A549 (cell line): ENCODE data around the gene ZBTB45. TPM values are rescaled to one million over a fixed set of nuclear protein-coding genes. Genes with fewer than 3 reads are reported as not detected.
A peak's percentile ranks its signal among the peaks of the same experiment; 100 is the strongest.
"Not testable (repeated sequence)": the region's sequence is repeated elsewhere in the genome, so short reads cannot be mapped to it uniquely, and the experiment has no call there.

Source experiments
- ATAC-seq, 2 experiments: fragments of 200-7000 bp in 1 of 2; fragments of >200 bp in 1 of 2; cut with Nextera tagmentation in 1 of 2; cut with Tn5 transposase in 1 of 2; 3 replicates each; pipeline versions ENCODE4 v1.8.0 to v1.9.1; 2018 to 2020; ENCODE audit warnings: mild to moderate bottlenecking in 1 of 2, moderate library complexity in 1 of 2
- CTCF ChIA-PET: fragments of 300-600 bp; sonication (Branson Sonifier 250); formaldehyde crosslinking; extraction: SDS; loops from one replicate; lab custom pipeline; 2021; ENCODE audit warnings: antibody characterized with exemption, inconsistent platforms; lab: Yijun Ruan, JAX
- POLR2A ChIA-PET: fragments of 350-600 bp; formaldehyde crosslinking; extraction: SDS; loops from one replicate; lab custom pipeline; 2021; ENCODE audit warnings: antibody characterized with exemption, inconsistent platforms; lab: Yijun Ruan, JAX
- DNase-seq, 2 experiments: peaks; one replicate each; pipeline versions ENCODE4 v3.0.0 to v3.0.0-alpha.2; 2011 to 2016; ENCODE audit warnings: low read depth in 1 of 2, low spot score in 1 of 2
- FAIRE-seq: peaks from 2 replicates; lab custom pipeline; 2011; peaks lifted over from hg19 to GRCh38; lab: Jason Lieb, UNC
- H3K27ac ChIP-seq, 2 experiments: fragments of >200 bp; sonication (Bioruptor Twin); formaldehyde crosslinking; 3 replicates each; pipeline ENCODE4 v1.5.1; 2016 to 2017
- H3K4me1 ChIP-seq: fragments of >200 bp; sonication (Bioruptor Twin); formaldehyde crosslinking; 3 replicates; pipeline ENCODE4 v1.6.1; 2016
- H3K4me2 ChIP-seq: fragments of >200 bp; sonication (Bioruptor Twin); formaldehyde crosslinking; 3 replicates; pipeline ENCODE4 v1.6.1; 2016
- H3K4me3 ChIP-seq: fragments of >200 bp; sonication (Bioruptor Twin); formaldehyde crosslinking; 3 replicates; pipeline ENCODE4 v1.5.1; 2016
- H3K9me3 ChIP-seq: fragments of >200 bp; sonication (Bioruptor Twin); formaldehyde crosslinking; 3 replicates; pipeline ENCODE4 v1.6.1; 2016
- CHD2 ChIP-seq: fragments of 150-350 bp; IDR thresholded peaks from 2 replicates; pipeline ENCODE4 v1.6.1; 2014; ENCODE audit warnings: low read length; ENCODE audit not compliant: partially characterized antibody
- CHD4 ChIP-seq: fragments of 200-600 bp; sonication (generic); IDR thresholded peaks from 2 replicates; pipeline ENCODE4 v1.6.1; 2016; ENCODE audit warnings: antibody characterized with exemption, mild to moderate bottlenecking, borderline replicate concordance
- GATA3 ChIP-seq: IDR thresholded peaks from 2 replicates; pipeline ENCODE4 v1.6.1; 2012; ENCODE audit warnings: borderline replicate concordance
- HEYL ChIP-seq: fragments of 250-450 bp; sonication (Bioruptor Pico); IDR thresholded peaks from 2 replicates; pipeline ENCODE4 v1.8.0; 2021; ENCODE audit warnings: mild to moderate bottlenecking, moderate library complexity
- HOXA7 ChIP-seq: fragments of 250-450 bp; sonication (Bioruptor Pico); IDR thresholded peaks from 2 replicates; pipeline ENCODE4 v1.5.0; 2020; ENCODE audit warnings: mild to moderate bottlenecking, moderate library complexity
- JUN ChIP-seq, 2 experiments: fragments of >200 bp; sonication (Bioruptor Twin); formaldehyde crosslinking; IDR thresholded peaks; 2 replicates in 1 of 2; 3 replicates in 1 of 2; pipeline ENCODE4 v1.6.1; 2016 to 2017
- KDM1A ChIP-seq: fragments of 200-600 bp; sonication (generic); IDR thresholded peaks from 2 replicates; pipeline ENCODE4 v1.6.1; 2016; ENCODE audit warnings: low read depth, mild to moderate bottlenecking
- MAZ ChIP-seq: fragments of 150-350 bp; IDR thresholded peaks from 2 replicates; pipeline ENCODE4 v1.6.1; 2014; ENCODE audit warnings: antibody characterized with exemption, low read depth, low read length, borderline replicate concordance
- PHF8 ChIP-seq: fragments of 200-600 bp; sonication (generic); IDR thresholded peaks from 2 replicates; pipeline ENCODE4 v1.6.1; 2016; ENCODE audit warnings: low read depth, mild to moderate bottlenecking, antibody characterized with exemption, moderate library complexity, borderline replicate concordance
- POLR2A ChIP-seq: IDR thresholded peaks from 2 replicates; pipeline ENCODE4 v1.6.1; 2012; ENCODE audit warnings: mild to moderate bottlenecking, low read length
- POLR2AphosphoS2 ChIP-seq: conservative IDR thresholded peaks from 2 replicates; pipeline ENCODE4 v1.6.1; 2012; ENCODE audit warnings: low read length, improper control_type of control experiment, inconsistent platforms
- RFX5 ChIP-seq: fragments of 450-650 bp; IDR thresholded peaks from 2 replicates; pipeline ENCODE4 v1.7.1; 2014; ENCODE audit warnings: antibody characterized with exemption, mild to moderate bottlenecking, moderate library complexity
- SMC3 ChIP-seq: fragments of >200 bp; sonication (Bioruptor Twin); formaldehyde crosslinking; IDR thresholded peaks from 3 replicates; pipeline ENCODE4 v1.6.1; 2018; ENCODE audit warnings: inconsistent platforms
- WGBS: methylation state at CpG from one replicate; pipeline ENCODE4 v1.1.6; 2017; ENCODE audit errors: missing lambda C conversion rate; 5-methylcytosine and 5-hydroxymethylcytosine counted together
- polyA plus RNA-seq, 4 experiments: library from polyadenylated mRNA; depleted of rRNA in 3 of 4; stranded (reverse); fragments of >200 nt; fragmentation: RNase III in 1 of 4; extraction: RNeasy Plus Mini Kit Qiagen cat#74134 plus additional on column Dnase treatment in 1 of 4; gene quantifications; 2 replicates in 3 of 4; 3 replicates in 1 of 4; pipeline ENCODE4 v1.2.3, GENCODE V29; 2011 to 2017
- TF ChIP-seq, protein P1 (sequence below): fragments of >200 bp; sonication (Bioruptor Twin); formaldehyde crosslinking; IDR thresholded peaks from 3 replicates; pipeline ENCODE4 v1.6.1; 2016
- TF ChIP-seq, protein P2 (sequence below): IDR thresholded peaks from 2 replicates; pipeline ENCODE4 v1.6.1; 2012; ENCODE audit warnings: low read depth, borderline replicate concordance
- TF ChIP-seq, protein P3 (sequence below): IDR thresholded peaks from 2 replicates; pipeline ENCODE4 v1.6.1; 2012

ZBTB45 gene
- polyA plus RNA-seq, 2 of the 4 experiments (the other 2 are of a cell fraction) = 6.4 to 13.4 TPM

DNA sequence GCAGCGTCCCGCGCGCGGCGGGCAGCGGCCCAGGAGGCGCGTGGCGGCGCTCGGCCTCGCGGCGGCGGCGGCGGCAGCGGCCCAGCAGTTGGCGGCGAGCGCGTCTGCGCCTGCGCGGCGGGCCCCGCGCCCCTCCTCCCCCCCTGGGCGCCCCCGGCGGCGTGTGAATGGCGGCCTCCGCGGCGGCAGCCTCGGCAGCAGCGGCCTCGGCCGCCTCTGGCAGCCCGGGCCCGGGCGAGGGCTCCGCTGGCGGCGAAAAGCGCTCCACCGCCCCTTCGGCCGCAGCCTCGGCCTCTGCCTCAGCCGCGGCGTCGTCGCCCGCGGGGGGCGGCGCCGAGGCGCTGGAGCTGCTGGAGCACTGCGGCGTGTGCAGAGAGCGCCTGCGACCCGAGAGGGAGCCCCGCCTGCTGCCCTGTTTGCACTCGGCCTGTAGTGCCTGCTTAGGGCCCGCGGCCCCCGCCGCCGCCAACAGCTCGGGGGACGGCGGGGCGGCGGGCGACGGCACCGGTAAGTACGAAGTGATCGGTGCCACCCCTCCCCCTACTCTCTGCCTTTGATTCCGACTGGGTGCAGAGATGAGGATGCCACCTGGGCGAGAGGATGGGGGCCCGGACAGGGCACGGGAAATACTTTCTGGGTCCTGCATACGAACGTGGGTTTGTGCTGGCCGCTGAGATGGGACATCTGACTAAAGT lies 25.1 kb upstream of the ZBTB45 start:
- POLR2A ChIA-PET = interaction anchor here (1.0 to 4.1 kb wide), 17 partner anchors 9 to 182 kb away, joined by 3 to 184 read pairs (median 8); partner anchors contain the start of genes CHMP2A, MZF1, SLC27A5 and UBE2M
- H3K27ac ChIP-seq = peak overlapping the region; percentile 87 to 95

DNA sequence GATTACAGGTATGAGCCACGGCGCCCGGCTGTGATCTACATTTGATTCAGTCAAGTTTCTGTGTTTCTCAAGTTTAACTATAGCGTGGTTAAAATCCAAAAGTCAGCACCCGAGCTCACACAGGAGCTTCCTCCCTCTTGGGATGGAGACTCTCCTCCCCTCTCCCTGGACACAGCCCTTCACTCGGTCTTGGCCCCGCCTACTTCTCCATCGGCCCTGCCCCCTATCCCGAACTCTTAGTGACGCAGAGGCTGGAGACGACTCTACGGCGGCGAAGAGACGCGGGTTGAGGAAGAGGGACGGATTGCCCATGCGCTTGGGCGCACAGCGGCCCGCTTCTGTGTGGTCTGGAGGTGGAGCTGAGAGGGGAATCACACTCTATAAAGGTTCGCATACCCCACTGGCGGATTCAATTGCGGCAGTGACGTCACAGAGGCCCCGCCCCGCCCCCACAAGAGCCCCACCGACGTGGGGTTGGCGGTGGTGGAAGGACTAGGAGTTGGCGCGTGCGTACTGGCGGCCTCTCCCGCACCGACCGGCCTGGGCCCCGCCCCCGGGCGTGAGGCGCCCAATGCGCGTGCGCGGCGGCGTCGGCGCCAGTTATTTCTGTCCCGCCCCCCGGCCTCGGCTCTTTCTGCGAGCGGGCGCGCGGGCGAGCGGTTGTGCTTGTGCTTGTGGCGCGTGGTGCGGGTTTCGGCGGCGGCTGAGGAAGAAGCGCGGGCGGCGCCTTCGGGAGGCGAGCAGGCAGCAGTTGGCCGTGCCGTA lies 24.4 kb upstream of the ZBTB45 start, which contains the start of gene TRIM28:
TSS of gene TRIM28 (plus strand) at position 239 of the 765 bp plus-strand sequence. CDS start 694 bp downstream, outside the sequence.
- CTCF ChIA-PET = interaction anchor here (0.7 to 13.8 kb wide), 3 partner anchors 11 to 69 kb away, joined by 3 to 222 read pairs (median 6); partner anchors contain the start of genes CHMP2A and ZBTB45
- TF ChIP-seq GATA3 (peak; percentile 50; the same call in 1 of the 2 replicates), JUN (IDR thresholded peaks at IDR 0.05) (peak; percentile 94 to 100), SMC3 (0 out of 3 replicates have a peak, but pooled peaks have one; percentile 6), KDM1A (no peak), MAZ (peak; percentile 13; the same call in 1 of the 2 replicates), HEYL (CRISPR knock-in tag) (no peak), CHD4 (0 out of 2 replicates have a peak, but pooled peaks have one; percentile 14), POLR2A (peak; percentile 98), RFX5 (peak; percentile 21; the same call in 1 of the 2 replicates), HOXA7 (CRISPR knock-in tag) (no peak), CHD2 (no peak), PHF8 (peak; percentile 90)
- TF ChIP-seq, protein P1, sequence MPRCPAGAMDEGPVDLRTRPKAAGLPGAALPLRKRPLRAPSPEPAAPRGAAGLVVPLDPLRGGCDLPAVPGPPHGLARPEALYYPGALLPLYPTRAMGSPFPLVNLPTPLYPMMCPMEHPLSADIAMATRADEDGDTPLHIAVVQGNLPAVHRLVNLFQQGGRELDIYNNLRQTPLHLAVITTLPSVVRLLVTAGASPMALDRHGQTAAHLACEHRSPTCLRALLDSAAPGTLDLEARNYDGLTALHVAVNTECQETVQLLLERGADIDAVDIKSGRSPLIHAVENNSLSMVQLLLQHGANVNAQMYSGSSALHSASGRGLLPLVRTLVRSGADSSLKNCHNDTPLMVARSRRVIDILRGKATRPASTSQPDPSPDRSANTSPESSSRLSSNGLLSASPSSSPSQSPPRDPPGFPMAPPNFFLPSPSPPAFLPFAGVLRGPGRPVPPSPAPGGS = peak; percentile 99
- TF ChIP-seq, protein P2, sequence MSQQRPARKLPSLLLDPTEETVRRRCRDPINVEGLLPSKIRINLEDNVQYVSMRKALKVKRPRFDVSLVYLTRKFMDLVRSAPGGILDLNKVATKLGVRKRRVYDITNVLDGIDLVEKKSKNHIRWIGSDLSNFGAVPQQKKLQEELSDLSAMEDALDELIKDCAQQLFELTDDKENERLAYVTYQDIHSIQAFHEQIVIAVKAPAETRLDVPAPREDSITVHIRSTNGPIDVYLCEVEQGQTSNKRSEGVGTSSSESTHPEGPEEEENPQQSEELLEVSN = peak; percentile 75; the same call in 1 of the 2 replicates
- TF ChIP-seq, protein P3, sequence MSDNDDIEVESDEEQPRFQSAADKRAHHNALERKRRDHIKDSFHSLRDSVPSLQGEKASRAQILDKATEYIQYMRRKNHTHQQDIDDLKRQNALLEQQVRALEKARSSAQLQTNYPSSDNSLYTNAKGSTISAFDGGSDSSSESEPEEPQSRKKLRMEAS = peak; percentile 68; the same call in 1 of the 2 replicates
- FAIRE-seq (peak; percentile 49), ATAC-seq (peak; percentile 93 to 97), DNase-seq (peak; percentile 100)
- H3K4me3 ChIP-seq = peak within 1 kb of the TSS; percentile 97
- H3K4me1 ChIP-seq = peaks cover 23% of the 10 kb centered on the region
- POLR2A ChIA-PET = interaction anchor here (0.7 to 4.1 kb wide), 26 partner anchors 9 to 725 kb away, joined by 3 to 184 read pairs (median 5); partner anchors contain the start of genes CHMP2A, MZF1, RNF225 and SLC27A5
- H3K4me2 ChIP-seq = peak within 1 kb of the TSS; percentile 95
- no peaks in the 10 kb centered on the region for H3K9me3 ChIP-seq
- H3K27ac ChIP-seq = peak within 1 kb of the TSS; percentile 87 to 95
- 1% methylated on average over 25 of the region's 73 CpGs for WGBS

More for the DNA sequence above, 25.1 kb upstream of the ZBTB45 start:
- ATAC-seq (peak in 1 of 2 experiments; percentile 37; a peak in 3 of 6 replicates), DNase-seq (peak; percentile 40 to 75), FAIRE-seq (no peak)
- Histone ChIP-seq H3K9me3 (no peaks in the 10 kb centered on the region), H3K4me1 (peaks cover 23% of the 10 kb centered on the region), H3K4me3 (peak overlapping the region; percentile 97), H3K4me2 (peak overlapping the region; percentile 95)
- CTCF ChIA-PET = interaction anchor here (1.3 to 13.8 kb wide), 4 partner anchors 9 to 31 kb away, joined by 3 to 222 read pairs (median 5); partner anchors contain the start of genes CHMP2A and ZBTB45
- TF ChIP-seq JUN (IDR thresholded peaks at IDR 0.05) = peak; percentile 13 to 25; a peak in 2 of 5 replicates
- no peak; the same call in 1 of the 2 replicates for TF ChIP-seq POLR2AphosphoS2
- under 1% methylated on average over 20 of the region's 92 CpGs for WGBS

DNA sequence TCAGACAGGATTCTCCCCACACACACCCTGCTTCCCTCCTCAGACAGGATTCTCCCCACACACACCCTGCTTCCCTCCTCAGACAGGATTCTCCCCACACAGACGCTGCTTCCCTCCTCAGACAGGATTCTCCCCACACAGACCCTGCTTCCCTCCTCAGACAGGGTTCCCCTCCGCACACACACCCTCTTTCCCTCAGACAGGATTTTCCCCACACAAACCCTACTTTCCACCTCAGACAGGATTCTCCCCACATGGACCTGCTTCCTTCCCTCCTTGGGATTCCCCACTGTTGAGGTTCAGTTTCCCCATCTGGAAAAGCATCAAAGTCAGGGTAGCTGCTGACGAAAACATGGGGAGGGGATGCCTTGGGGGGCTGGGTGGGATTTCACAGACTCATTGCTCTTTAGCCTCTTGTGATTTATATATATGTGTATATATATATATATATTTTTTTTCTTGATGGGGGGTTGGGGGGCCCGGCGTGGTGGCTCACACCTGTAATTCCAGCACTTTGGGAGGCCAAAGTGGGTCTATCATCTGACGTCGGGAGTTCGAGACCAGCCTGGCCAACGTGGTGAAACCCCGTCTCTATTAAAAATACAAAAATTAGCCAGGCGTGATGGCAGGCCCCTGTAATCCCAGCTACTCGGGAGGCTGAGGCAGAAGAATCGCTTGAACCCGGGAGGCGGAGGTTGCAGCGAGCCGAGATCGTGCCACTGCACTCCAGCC lies 23.2 kb upstream of the ZBTB45 start:
- not testable (repeated sequence) for H3K4me3 ChIP-seq, ATAC-seq, H3K9me3 ChIP-seq, DNase-seq, FAIRE-seq
- H3K4me1 ChIP-seq = peaks cover 23% of the 10 kb centered on the region
- H3K4me2 ChIP-seq = peak overlapping the region; percentile 84
- WGBS = 83% methylated on average over 18 of the region's 18 CpGs
- ChIA-PET POLR2A (interaction anchor here (0.7 to 4.1 kb wide), 13 partner anchors 11 to 724 kb away, joined by 3 to 184 read pairs (median 10); partner anchors contain the start of genes CHMP2A, RNF225, UBE2M and ZBTB45), CTCF (interaction anchor here (0.7 to 13.8 kb wide), 2 partner anchors 23 to 68 kb away, joined by 3 to 222 read pairs; partner anchors contain the start of gene ZBTB45)
- H3K27ac ChIP-seq = peak overlapping the region; percentile 87 to 95; a peak in 5 of 6 replicates

DNA sequence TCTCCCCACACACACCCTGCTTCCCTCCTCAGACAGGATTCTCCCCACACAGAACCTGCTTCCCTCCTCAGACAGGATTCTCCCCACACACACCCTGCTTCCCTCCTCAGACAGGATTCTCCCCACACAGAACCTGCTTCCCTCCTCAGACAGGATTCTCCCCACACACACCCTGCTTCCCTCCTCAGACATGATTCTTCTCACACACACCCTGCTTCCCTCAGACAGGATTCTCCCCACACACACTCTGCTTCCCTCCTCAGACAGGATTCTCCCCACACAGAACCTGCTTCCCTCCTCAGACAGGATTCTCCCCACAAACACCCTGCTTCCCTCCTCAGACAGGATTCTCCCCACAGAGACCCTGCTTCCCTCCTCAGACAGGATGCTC lies 19.6 kb upstream of the ZBTB45 start:
- not testable (repeated sequence) for ATAC-seq

More for the DNA sequence above, 19.6 kb upstream of the ZBTB45 start:
- H3K4me1 ChIP-seq, FAIRE-seq, DNase-seq, H3K27ac ChIP-seq, H3K4me2 ChIP-seq, H3K9me3 ChIP-seq, CTCF ChIA-PET, H3K4me3 ChIP-seq, POLR2A ChIA-PET: not testable (repeated sequence)
